HCT116 (cell line): ENCODE results near the gene ATCAY. TPM values are rescaled to one million over a fixed set of nuclear protein-coding genes. Genes with fewer than 3 reads are reported as not detected.

Experiments
- ATAC-seq: fragments of 200-7000 bp; cut with Tn5 transposase; 2 replicates; pipeline ENCODE4 v1.9.1; 2020; ENCODE audit warnings: mild to moderate bottlenecking, moderate library complexity
- BruUV-seq: library from RNA; stranded (reverse); fragments of 400-500 nt; replicated peaks from 2 replicates; lab custom pipeline; 2021; lab: Mats Ljungman, UMichigan
- CTCF ChIA-PET: fragments of 300-600 bp; sonication (Branson Sonifier 250); formaldehyde crosslinking; loops from one replicate; lab custom pipeline; 2021; ENCODE audit warnings: antibody characterized with exemption; lab: Charles Lee
- POLR2A ChIA-PET: fragments of 300-600, 350-600 bp; sonication (Branson Sonifier 250); formaldehyde crosslinking; loops from one replicate; lab custom pipeline; 2021; ENCODE audit warnings: antibody characterized with exemption; lab: Charles Lee
- RAD21 ChIA-PET, 2 experiments: fragments of 300-600 bp; sonication (Branson Sonifier 250); formaldehyde crosslinking; loops; one replicate each; lab custom pipeline; 2023; ENCODE audit warnings: low total read pairs in 2 of 2; ENCODE audit not compliant: uncharacterized antibody in 2 of 2, unreplicated experiment in 2 of 2, low non-redundant PET in 1 of 2; lab: Charles Lee
- DNase-seq: peaks from one replicate; pipeline ENCODE4 v3.0.0-alpha.2; 2010; ENCODE audit warnings: low read depth, low spot score
- H2AFZ ChIP-seq: fragments of 200-600 bp; shearing (Covaris generic), sonication (generic); 2 replicates; pipeline ENCODE4 v1.6.1; 2017; ENCODE audit warnings: low read depth, mixed run types, mixed read lengths, antibody characterized with exemption, low read length; ENCODE audit not compliant: poor library complexity, severe bottlenecking
- H3K27ac ChIP-seq: 2 replicates; pipeline ENCODE4 v1.5.1; 2012; ENCODE audit warnings: low read depth, low read length
- H3K27me3 ChIP-seq: fragments of 200-600 bp; sonication (generic); 2 replicates; pipeline ENCODE4 v1.6.1; 2016; ENCODE audit warnings: mixed run types, low read length, mixed read lengths; ENCODE audit not compliant: insufficient read depth
- H3K36me3 ChIP-seq, 2 experiments: fragments of 200-500 bp in 1 of 2; fragments of 200-600 bp in 1 of 2; sonication (Bioruptor generic) in 1 of 2; sonication (generic) in 1 of 2; 2 replicates each; pipeline versions ENCODE4 v1.5.1 to v1.6.1; 2014 to 2016; ENCODE audit warnings: low read length in 2 of 2, inconsistent platforms in 1 of 2, mixed read lengths in 1 of 2, mixed run types in 1 of 2; ENCODE audit not compliant: insufficient read depth in 2 of 2, control insufficient read depth in 1 of 2
- H3K4me1 ChIP-seq, 2 experiments: fragments of 200-600 bp in 1 of 2; sonication (generic) in 1 of 2; 2 replicates each; pipeline versions ENCODE4 v1.5.1 to v1.6.1; 2012 to 2017; ENCODE audit warnings: low read length in 2 of 2, inconsistent platforms in 1 of 2, mild to moderate bottlenecking in 1 of 2, mixed read lengths in 1 of 2, mixed run types in 1 of 2, moderate library complexity in 1 of 2; ENCODE audit not compliant: insufficient read depth in 2 of 2, control insufficient read depth in 1 of 2
- H3K4me2 ChIP-seq: fragments of 200-600 bp; sonication (generic); 2 replicates; pipeline ENCODE4 v1.6.1; 2017; ENCODE audit warnings: mixed run types, low read length, mixed read lengths
- H3K4me3 ChIP-seq, 2 experiments: fragments of 200-600 bp in 1 of 2; sonication (generic) in 1 of 2; replicated peaks in 1 of 2; 2 replicates each; pipeline ENCODE4 v1.5.1; 2011 to 2016; ENCODE audit warnings: low read length in 2 of 2, control low read depth in 1 of 2, low read depth in 1 of 2, mild to moderate bottlenecking in 1 of 2, mixed read lengths in 1 of 2, mixed run types in 1 of 2
- H3K79me2 ChIP-seq: fragments of 200-600 bp; sonication (generic); 2 replicates; pipeline ENCODE4 v1.6.1; 2017; ENCODE audit warnings: mild to moderate bottlenecking, mixed run types, low read length, moderate library complexity, mixed read lengths; ENCODE audit not compliant: insufficient read depth
- H3K9ac ChIP-seq: fragments of 200-600 bp; sonication (generic); 2 replicates; pipeline ENCODE4 v1.6.1; 2016; ENCODE audit warnings: low read length, mixed read lengths
- H3K9me2 ChIP-seq: fragments of 200-600 bp; sonication (generic), shearing (Covaris generic); 2 replicates; pipeline ENCODE4 v1.6.1; 2017; ENCODE audit warnings: mixed run types, mild to moderate bottlenecking, moderate library complexity; ENCODE audit not compliant: insufficient read depth
- H3K9me3 ChIP-seq, 2 experiments: fragments of 200-500 bp in 1 of 2; fragments of 200-600 bp in 1 of 2; sonication (Bioruptor generic) in 1 of 2; sonication (generic) in 1 of 2; 2 replicates each; pipeline ENCODE4 v1.6.1; 2014 to 2017; ENCODE audit warnings: low read length in 2 of 2, mixed read lengths in 2 of 2, inconsistent platforms in 1 of 2, low read depth in 1 of 2, mild to moderate bottlenecking in 1 of 2, mixed run types in 1 of 2, moderate library complexity in 1 of 2; ENCODE audit not compliant: control insufficient read depth in 1 of 2, insufficient read depth in 1 of 2
- H4K20me1 ChIP-seq: fragments of 200-600 bp; sonication (generic), shearing (Covaris generic); 2 replicates; pipeline ENCODE4 v1.6.1; 2017; ENCODE audit warnings: mixed run types, mild to moderate bottlenecking, moderate library complexity; ENCODE audit not compliant: insufficient read depth
- EZH2 ChIP-seq: fragments of 200-600 bp; sonication (generic); IDR thresholded peaks from 2 replicates; pipeline ENCODE4 v1.6.1; 2017; ENCODE audit warnings: antibody characterized with exemption, mixed run types
- EZH2phosphoT487 ChIP-seq: fragments of 200-600 bp; IDR thresholded peaks from 2 replicates; pipeline ENCODE4 v1.6.1; 2018; ENCODE audit warnings: antibody characterized with exemption, borderline replicate concordance
- FOSL1 ChIP-seq: IDR thresholded peaks from 2 replicates; pipeline ENCODE4 v1.6.1; 2012; ENCODE audit warnings: low read depth
- POLR2A ChIP-seq: IDR thresholded peaks from 2 replicates; pipeline ENCODE4 v1.7.0; 2011; ENCODE audit warnings: borderline replicate concordance; ENCODE audit not compliant: insufficient read depth, insufficient read length; ENCODE audit errors: extremely low read depth
- RAD21 ChIP-seq: IDR thresholded peaks from 2 replicates; pipeline ENCODE4 v1.6.1; 2012; ENCODE audit warnings: low read depth, mild to moderate bottlenecking
- SIN3A ChIP-seq: IDR thresholded peaks from 2 replicates; pipeline ENCODE4 v1.6.1; 2012; ENCODE audit warnings: low read depth
- SP1 ChIP-seq: IDR thresholded peaks from 2 replicates; pipeline ENCODE4 v1.6.1; 2012; ENCODE audit warnings: low read depth
- SRF ChIP-seq: IDR thresholded peaks from 2 replicates; pipeline ENCODE4 v1.6.1; 2012; ENCODE audit warnings: low read depth
- ZNF274 ChIP-seq: fragments of 200-500 bp; sonication (Bioruptor generic); IDR thresholded peaks from 2 replicates; pipeline ENCODE4 v1.6.1; 2014; ENCODE audit warnings: mild to moderate bottlenecking, low read depth, low read length, inconsistent platforms
- intact Hi-C: fragments of 100-400 bp; cut with micrococcal nuclease; formaldehyde crosslinking; loops from 2 replicates; pipeline ENCODE4 v1.10.0; 2022
- total RNA-seq: library from RNA; stranded (reverse); gene quantifications from one replicate; pipeline ENCODE4 v1.2.1, GENCODE V29; 2021; ENCODE audit not compliant: unreplicated experiment
- TF ChIP-seq, protein P1 (sequence below): IDR thresholded peaks from 2 replicates; pipeline ENCODE4 v1.6.1; 2012

The ATCAY gene
- total RNA-seq, 1 experiment from 2014 or later = not detected

DNA sequence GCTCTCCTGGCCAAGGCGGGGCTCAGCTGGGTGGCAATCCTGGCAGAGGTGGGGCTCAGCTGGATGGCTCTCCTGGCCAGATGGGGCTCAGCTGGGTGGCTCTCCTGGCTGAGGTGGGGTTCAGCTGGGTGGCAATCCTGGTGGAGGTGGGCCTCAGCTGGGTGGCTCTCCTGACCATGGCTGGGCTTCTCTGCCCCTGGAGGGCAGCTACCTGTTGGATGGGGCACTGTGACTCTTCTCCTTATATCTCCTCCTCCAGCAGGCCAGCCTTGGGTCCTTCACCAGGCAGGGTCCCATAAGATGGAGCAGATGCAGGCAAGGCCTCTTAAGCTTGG is 28.3 kb upstream of the ATCAY start:
- H3K4me3 ChIP-seq = no peak overlapping the region
- no peaks in the 10 kb centered on the region for H3K9me3 ChIP-seq
- intact Hi-C loops = loop anchor here (1.0 to 10.0 kb wide), 4 partner anchors 119 to 355 kb away; partner anchors contain the start of genes DAPK3 and EEF2
- ChIA-PET POLR2A (interaction anchor here (1.1 to 3.0 kb wide), 3 partner anchors 117 to 133 kb away, joined by 4 to 13 read pairs (median 4); partner anchors contain the start of genes DAPK3 and EEF2), CTCF (interaction anchor here (0.6 to 4.1 kb wide), 20 partner anchors 10 to 356 kb away, joined by 3 to 27 read pairs (median 4); partner anchors contain the start of genes DAPK3, EEF2, MRPL54 and PIAS4), RAD21 (interaction anchor here (1.0 to 2.3 kb wide), 2 partner anchors 119 to 136 kb away, joined by 5 to 7 read pairs; partner anchors contain the start of gene DAPK3 (in 1 of the 2))
- ATAC-seq (no peak), DNase-seq (no peak)
- no peaks in the 10 kb centered on the region for H4K20me1 ChIP-seq
- peak overlapping the region; percentile 29 for H3K4me2 ChIP-seq
- peaks cover 21 to 39% of the 10 kb centered on the region in 2 experiments for H3K4me1 ChIP-seq
- H3K36me3 ChIP-seq = no peaks in the 10 kb centered on the region
- H3K9me2 ChIP-seq = no peaks in the 10 kb centered on the region
- no TSS peak for BruUV-seq
- H3K27ac ChIP-seq = peak overlapping the region; percentile 38; the same call in 1 of the 2 replicates
- H2AFZ ChIP-seq = no peak overlapping the region
- H3K9ac ChIP-seq = no peak overlapping the region
- H3K79me2 ChIP-seq = no peaks in the 10 kb centered on the region
- no peaks in the 10 kb centered on the region for H3K27me3 ChIP-seq
- TF ChIP-seq RAD21 (no peak), EZH2phosphoT487 (no peak), SP1 (no peak), EZH2 (no peak), POLR2A (no peak), FOSL1 (no peak), SIN3A (no peak), ZNF274 (no peak), SRF (no peak)
- TF ChIP-seq, protein P1, sequence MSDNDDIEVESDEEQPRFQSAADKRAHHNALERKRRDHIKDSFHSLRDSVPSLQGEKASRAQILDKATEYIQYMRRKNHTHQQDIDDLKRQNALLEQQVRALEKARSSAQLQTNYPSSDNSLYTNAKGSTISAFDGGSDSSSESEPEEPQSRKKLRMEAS = no peak
